HG03108 (cell line): Measurements from ENCODE around the gene PKM.
"Not testable (repeated sequence)": the region's sequence is repeated elsewhere in the genome, so short reads cannot be mapped to it uniquely, and the experiment has no call there.

Experiments used
- ATAC-seq: cut with Tn5 transposase; IDR thresholded peaks from one replicate; pipeline ENCODE4 v1.9.1; 2021; ENCODE audit warnings: moderate library complexity; ENCODE audit not compliant: unreplicated experiment

Gene PKM

GRCh38 chr15:72179950-72180581, 50.9 kb downstream of the PKM start:
- ATAC-seq = no peak

GRCh38 chr15:72178976-72179585, 51.9 kb downstream of the PKM start:
- ATAC-seq = no peak

- ATAC-seq = no peak
Measured at GRCh38 chr15:72176743-72177142, 54.2 kb downstream of the PKM start.

- no peak for ATAC-seq
Measured at GRCh38 chr15:72176159-72176558, 54.8 kb downstream of the PKM start.

GRCh38 chr15:72175186-72176044, 55.6 kb downstream of the PKM start:
- ATAC-seq = no peak

- no peak for ATAC-seq
Measured at GRCh38 chr15:72174551-72175165, 56.3 kb downstream of the PKM start.

GRCh38 chr15:72173864-72174550, 57.0 kb downstream of the PKM start:
- no peak for ATAC-seq

- ATAC-seq = no peak
Measured at GRCh38 chr15:72173401-72173800, 57.6 kb downstream of the PKM start.

GRCh38 chr15:72172796-72173195, 58.2 kb downstream of the PKM start:
- no peak for ATAC-seq

- ATAC-seq = not testable (repeated sequence)
Measured at GRCh38 chr15:72171978-72172377, 59.0 kb downstream of the PKM start.

- no peak for ATAC-seq
Measured at GRCh38 chr15:72170691-72171090, 60.3 kb downstream of the PKM start.

GRCh38 chr15:72169921-72170611, 60.9 kb downstream of the PKM start:
- ATAC-seq = no peak

- ATAC-seq = no peak
Measured at GRCh38 chr15:72169236-72169920, 61.6 kb downstream of the PKM start.

- no peak for ATAC-seq
Measured at GRCh38 chr15:72168808-72169190, 62.2 kb downstream of the PKM start.

- ATAC-seq = no peak
Measured at GRCh38 chr15:72168131-72168807, 62.7 kb downstream of the PKM start.

GRCh38 chr15:72167445-72167844, 63.5 kb downstream of the PKM start:
- ATAC-seq = no peak

GRCh38 chr15:72166716-72167417, 64.1 kb downstream of the PKM start:
- no peak for ATAC-seq

- ATAC-seq = no peak
Measured at GRCh38 chr15:72163719-72164118, 67.3 kb downstream of the PKM start.

GRCh38 chr15:72162569-72162968, 68.4 kb downstream of the PKM start:
- ATAC-seq = no peak
